Muscle layer of colon (tissue), 2 donors: ENCODE data around the gene ATP6V1G2.
"Not testable (repeated sequence)": the region's sequence is repeated elsewhere in the genome, so short reads cannot be mapped to it uniquely, and the experiment has no call there.

Experiments
- H3K27ac ChIP-seq: one replicate; pipeline ENCODE4 v1.7.0; 2013; ENCODE audit warnings: low read depth, mild to moderate bottlenecking, low read length, moderate library complexity
- H3K27me3 ChIP-seq, 2 donors: one replicate each; pipeline ENCODE4 v1.7.0; 2013; ENCODE audit warnings: low read length in 2 of 2, mild to moderate bottlenecking in 2 of 2; ENCODE audit not compliant: insufficient read depth in 2 of 2, control insufficient read depth in 1 of 2
- H3K36me3 ChIP-seq: one replicate; pipeline ENCODE4 v1.7.0; 2013; ENCODE audit warnings: mild to moderate bottlenecking, low read length; ENCODE audit not compliant: insufficient read depth
- H3K4me1 ChIP-seq: one replicate; pipeline ENCODE4 v1.7.0; 2013; ENCODE audit warnings: mild to moderate bottlenecking, low read length; ENCODE audit not compliant: insufficient read depth
- H3K4me3 ChIP-seq, 2 donors: one replicate each; pipeline ENCODE4 v1.7.0; 2013; ENCODE audit warnings: low read length in 2 of 2, low read depth in 1 of 2, mild to moderate bottlenecking in 1 of 2, moderate library complexity in 1 of 2
- H3K9ac ChIP-seq: one replicate; pipeline ENCODE4 v1.7.0; 2013; ENCODE audit warnings: low read length
- H3K9me3 ChIP-seq: one replicate; pipeline ENCODE4 v1.7.0; 2013; ENCODE audit warnings: mild to moderate bottlenecking, low read length
- donor health status: abdominal sarcoma.
- donor health status: Adenocarcinoma of cecum.

The ATP6V1G2 gene

DNA sequence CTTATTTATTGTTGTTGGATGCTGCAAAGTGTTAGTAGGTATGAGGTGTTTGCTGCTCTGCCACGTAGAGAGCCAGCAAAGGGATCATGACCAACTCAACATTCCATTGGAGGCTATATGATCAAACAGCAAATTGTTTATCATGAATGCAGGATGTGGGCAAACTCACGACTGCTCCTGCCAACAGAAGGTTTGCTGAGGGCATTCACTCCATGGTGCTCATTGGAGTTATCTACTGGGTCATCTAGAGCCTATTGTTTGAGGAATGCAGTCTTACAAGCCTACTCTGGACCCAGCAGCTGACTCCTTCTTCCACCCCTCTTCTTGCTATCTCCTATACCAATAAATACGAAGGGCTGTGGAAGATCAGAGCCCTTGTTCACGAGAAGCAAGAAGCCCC, 36.4 kb downstream of the ATP6V1G2 start:
- no peaks in the 10 kb centered on the region for H3K4me1 ChIP-seq
- H3K36me3 ChIP-seq: no peaks in the 10 kb centered on the region
- H3K27me3 ChIP-seq: no peaks in the 10 kb centered on the region
- H3K9me3 ChIP-seq: no peaks in the 10 kb centered on the region
- no peak overlapping the region for H3K9ac ChIP-seq
- no peak overlapping the region for H3K27ac ChIP-seq
- no peak overlapping the region for H3K4me3 ChIP-seq

GRCh38 chr6:31509036-31509435, 37.4 kb downstream of the ATP6V1G2 start:
- not testable (repeated sequence) for H3K4me1 ChIP-seq, H3K4me3 ChIP-seq, H3K9ac ChIP-seq, H3K9me3 ChIP-seq, H3K36me3 ChIP-seq, H3K27ac ChIP-seq, H3K27me3 ChIP-seq

GRCh38 chr6:31502586-31502985, 43.8 kb downstream of the ATP6V1G2 start:
- no peaks in the 10 kb centered on the region for H3K9me3 ChIP-seq
- H3K27me3 ChIP-seq: peaks cover 0 to 25% of the 10 kb centered on the region in 2 donors
- H3K36me3 ChIP-seq: no peaks in the 10 kb centered on the region
- no peaks in the 10 kb centered on the region for H3K4me1 ChIP-seq
- H3K9ac ChIP-seq: no peak overlapping the region
- H3K27ac ChIP-seq: no peak overlapping the region
- H3K4me3 ChIP-seq: no peak overlapping the region

DNA sequence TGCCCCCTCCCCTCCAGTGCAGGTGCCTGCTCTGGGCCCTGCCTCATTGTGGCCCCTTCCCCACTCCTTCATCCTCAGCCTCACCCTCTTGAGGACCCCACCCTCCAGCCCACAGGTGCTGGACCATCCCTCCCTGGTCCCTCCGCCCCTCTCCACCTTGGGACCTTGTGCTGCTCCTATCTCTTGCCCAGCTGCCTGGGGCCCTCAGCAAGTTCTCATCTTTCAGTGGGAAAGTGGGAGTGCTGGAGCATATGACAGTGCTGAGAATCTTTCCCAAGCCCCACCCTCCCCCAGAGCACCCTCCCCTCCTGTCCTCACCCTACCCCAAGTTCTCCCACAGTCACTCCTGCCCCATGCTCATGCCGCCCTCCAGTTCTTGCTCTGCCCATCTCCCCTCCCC, 46.8 kb downstream of the ATP6V1G2 start:
- not testable (repeated sequence) for H3K4me1 ChIP-seq, H3K36me3 ChIP-seq, H3K9me3 ChIP-seq, H3K27ac ChIP-seq, H3K9ac ChIP-seq, H3K4me3 ChIP-seq
- peaks cover 0 to 39% of the 10 kb centered on the region in 2 donors for H3K27me3 ChIP-seq

DNA sequence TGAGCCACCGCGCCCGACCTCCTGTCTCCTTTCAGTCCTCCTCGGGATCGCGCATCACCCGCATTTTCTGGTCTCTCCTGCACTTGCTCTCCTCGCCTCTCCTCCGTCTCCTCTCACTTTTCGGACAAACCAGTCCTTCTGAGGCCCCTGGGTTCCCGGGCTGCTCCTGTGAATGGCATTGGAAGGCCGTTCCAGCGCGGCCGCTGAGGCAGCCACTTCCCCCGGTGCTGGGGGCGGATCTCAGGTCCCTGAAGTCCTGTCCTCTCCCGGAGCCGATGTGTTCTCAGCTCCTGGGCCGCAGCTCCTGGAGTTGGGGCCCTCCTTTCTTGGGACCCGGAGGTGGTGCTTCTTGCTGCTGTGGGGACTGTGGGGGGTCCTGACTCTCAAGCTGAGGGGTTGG, 47.7 kb downstream of the ATP6V1G2 start:
- H3K4me1 ChIP-seq: peaks cover 2% of the 10 kb centered on the region
- no peak overlapping the region for H3K4me3 ChIP-seq
- H3K27ac ChIP-seq: no peak overlapping the region
- H3K9ac ChIP-seq: no peak overlapping the region
- H3K9me3 ChIP-seq: no peaks in the 10 kb centered on the region
- peaks cover 0 to 47% of the 10 kb centered on the region in 2 donors for H3K27me3 ChIP-seq
- no peaks in the 10 kb centered on the region for H3K36me3 ChIP-seq

DNA sequence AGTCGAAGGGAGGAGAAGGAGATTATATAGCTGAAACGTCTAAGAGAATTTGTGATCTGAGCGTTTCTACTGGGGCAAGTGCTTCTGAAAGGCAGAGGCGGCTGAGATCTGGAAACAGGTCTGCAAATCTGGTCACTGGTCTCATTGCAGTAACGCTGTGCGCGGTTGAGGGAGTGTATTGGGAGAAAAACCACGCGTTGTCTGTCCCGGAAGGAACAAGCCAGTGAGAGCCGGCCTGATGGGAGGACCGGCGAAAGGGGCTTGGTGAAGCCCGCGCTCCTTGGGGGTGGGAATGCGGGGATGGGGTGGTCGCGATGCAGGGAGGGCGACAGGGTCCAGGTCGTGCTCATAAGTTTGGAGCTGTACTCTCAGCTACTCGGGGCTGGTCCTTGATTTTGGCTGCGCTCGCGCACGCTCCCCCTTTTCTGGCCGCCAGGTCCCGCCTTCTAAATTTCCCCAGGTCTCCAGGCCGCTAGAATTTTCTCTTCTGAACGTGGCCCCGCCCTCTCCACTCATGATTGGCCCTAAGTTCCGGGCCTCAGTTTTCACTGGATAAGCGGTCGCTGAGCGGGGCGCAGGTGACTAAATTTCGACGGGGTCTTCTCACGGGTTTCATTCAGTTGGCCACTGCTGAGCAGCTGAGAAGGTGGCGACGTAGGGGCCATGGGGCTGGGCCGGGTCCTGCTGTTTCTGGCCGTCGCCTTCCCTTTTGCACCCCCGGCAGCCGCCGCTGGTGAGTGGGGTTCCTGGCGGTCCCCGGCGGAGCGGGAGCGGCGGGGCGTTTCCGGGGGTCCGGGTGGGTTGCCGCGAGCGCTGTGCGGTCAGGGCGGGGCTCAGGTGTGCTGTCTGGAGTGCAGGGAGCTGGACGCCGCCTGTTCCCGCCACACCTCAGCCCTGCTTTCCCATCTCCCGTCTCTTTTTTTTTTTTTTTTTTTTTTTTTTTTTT, 48.6 kb downstream of the ATP6V1G2 start, which contains the start of gene MICB:
Gene MICB (plus strand): TSS at position 615 of the 946 bp plus-strand sequence. CDS start 49 bp downstream, at position 664.
- H3K27ac ChIP-seq: no peak within 1 kb of the TSS
- H3K9me3 ChIP-seq: no peaks in the 10 kb centered on the region
- H3K36me3 ChIP-seq: no peaks in the 10 kb centered on the region
- H3K27me3 ChIP-seq: peaks cover 0 to 52% of the 10 kb centered on the region in 2 donors
- no peak within 1 kb of the TSS for H3K9ac ChIP-seq
- H3K4me3 ChIP-seq: peak within 1 kb of the TSS; percentile 57 to 58
- peaks cover 6% of the 10 kb centered on the region for H3K4me1 ChIP-seq

DNA sequence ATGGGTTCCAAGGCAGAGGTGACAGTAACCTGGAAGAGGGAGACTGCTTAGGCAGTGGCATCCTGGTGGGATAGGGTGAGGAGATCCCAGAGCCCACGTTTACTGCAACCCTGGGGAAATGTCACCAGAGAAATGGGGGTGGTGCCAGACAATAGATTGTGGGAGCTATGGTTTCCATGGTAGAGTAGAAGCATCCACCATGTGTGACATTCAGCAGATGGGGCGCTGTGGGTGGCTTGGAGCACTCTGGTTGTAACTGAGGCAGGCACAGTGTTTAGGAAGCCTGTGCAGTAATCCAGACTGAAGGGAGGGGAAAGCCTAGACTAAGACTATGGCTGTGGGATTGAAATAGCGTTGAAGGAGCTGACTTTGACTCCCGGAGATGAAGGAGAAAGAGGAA, 49.6 kb downstream of the ATP6V1G2 start:
- H3K9ac ChIP-seq, H3K9me3 ChIP-seq, H3K36me3 ChIP-seq, H3K4me1 ChIP-seq, H3K27ac ChIP-seq, H3K4me3 ChIP-seq: not testable (repeated sequence)
- peaks cover 0 to 53% of the 10 kb centered on the region in 2 donors for H3K27me3 ChIP-seq

DNA sequence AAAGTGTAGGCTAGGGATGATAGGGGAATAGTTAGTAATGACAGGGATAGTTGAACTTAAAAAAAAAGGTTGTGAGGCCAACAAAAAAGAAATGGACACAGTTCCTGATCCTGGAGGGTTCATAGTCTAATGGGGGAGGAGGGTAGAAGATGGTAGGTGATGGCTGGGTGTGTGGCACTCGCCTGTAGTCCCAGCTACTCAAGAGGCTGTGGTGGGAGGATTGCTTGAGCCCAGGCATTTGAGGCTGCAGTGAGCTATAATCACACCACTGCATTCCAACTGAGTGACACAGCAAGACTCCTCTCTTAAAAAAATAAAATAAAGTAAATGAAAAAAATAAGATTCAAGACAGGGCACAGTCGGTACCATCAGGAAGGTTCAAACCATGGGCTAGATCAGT, 50.8 kb downstream of the ATP6V1G2 start:
- Histone ChIP-seq H3K27me3 (peaks cover 0 to 55% of the 10 kb centered on the region in 2 donors), H3K36me3 (no peaks in the 10 kb centered on the region), H3K27ac (no peak overlapping the region), H3K4me1 (peaks cover 6% of the 10 kb centered on the region), H3K9ac (no peak overlapping the region), H3K4me3 (no peak overlapping the region), H3K9me3 (no peaks in the 10 kb centered on the region)
